GM21360 (cell line): ENCODE results near the gene SIRT2.

Experiments
- ATAC-seq: cut with Tn5 transposase; IDR thresholded peaks from one replicate; pipeline ENCODE4 v1.9.1; 2021; ENCODE audit warnings: mild to moderate bottlenecking, moderate library complexity; ENCODE audit not compliant: unreplicated experiment

The SIRT2 gene

DNA sequence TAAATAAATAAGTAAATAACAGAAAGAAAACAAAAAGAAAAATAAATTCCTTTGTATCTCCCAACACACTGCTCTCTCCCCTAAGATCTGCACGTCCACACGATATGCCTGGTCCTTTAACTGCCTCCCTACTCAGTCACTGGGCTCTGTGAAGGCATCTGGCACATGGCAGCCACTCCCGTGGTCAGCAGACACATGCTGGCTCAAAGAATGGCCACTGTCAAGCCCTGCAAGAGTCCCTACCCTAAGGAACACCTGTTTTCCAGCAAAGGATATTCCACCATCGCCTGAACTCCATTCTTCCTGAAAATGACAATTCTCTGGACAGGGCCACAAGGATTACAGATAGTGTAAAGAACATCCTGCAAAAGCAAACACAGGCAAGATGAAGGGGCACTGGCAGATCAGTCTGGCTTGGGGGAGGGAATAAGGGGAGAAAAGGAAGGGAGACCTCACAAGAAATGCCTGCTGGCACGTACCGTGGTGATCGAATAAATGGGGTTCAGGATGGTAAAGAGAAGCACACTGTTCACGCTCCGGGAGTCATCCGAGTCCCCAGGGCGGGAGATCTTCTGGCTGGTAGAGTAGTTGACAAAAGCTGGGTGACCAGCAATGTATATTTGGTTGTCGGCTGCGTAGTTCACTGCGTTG, 53.9 kb downstream of the SIRT2 start:
- ATAC-seq = no peak

DNA sequence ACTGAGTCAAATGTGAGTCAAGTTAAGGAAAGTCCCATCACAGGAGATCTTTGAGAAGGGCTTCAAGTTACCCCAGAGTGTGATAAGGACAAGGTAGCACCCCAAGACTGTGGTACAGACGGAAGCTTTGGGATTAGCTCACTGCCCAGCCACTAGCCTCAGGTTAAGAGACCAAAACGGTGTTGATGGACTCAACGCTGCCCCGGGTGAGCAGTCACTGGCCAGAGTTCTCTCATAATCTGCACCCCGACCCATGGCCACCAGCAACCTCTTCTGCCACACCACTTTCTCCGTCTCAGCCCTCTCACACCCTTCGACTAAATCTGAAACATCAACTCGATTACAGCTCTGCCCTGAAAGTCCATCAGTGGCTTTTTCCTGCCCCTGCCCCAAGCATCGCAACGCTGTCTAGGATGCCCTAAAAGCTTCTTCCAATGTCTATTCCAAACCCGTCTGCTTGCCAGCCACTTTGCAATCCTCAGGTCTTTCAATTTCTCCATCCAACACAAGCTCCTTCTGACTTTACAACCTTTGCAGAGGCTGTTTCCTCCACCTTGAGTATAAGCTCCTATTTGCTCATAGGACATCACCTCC, 55.2 kb downstream of the SIRT2 start:
- no peak for ATAC-seq

DNA sequence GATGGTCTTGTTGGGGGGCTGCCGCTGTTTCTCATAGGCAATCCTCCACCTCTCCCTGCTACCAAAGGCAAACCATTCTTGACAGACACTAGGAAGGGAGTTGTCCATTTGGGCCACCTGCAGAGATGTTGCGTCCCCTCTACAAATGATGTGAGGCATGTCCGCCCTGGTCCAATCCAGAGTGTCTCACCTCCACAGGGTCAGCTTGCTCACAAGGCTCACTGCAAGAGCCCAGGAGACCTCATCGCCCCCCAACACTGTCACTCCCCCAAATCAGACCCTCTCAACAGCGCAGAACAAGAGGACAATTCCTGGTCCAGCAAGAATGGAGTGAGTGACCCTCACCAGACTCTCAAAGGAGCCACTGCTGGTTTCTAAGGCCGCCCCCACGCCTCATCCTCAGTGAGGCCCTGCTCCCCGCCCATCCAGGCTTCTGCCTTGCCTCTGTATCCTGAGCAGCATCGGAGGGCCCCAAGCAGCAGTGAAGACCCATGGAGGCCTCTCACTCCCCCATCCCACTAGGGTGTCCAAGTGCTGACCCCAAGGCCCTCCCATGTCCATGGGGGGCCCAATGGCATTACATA, 56.2 kb downstream of the SIRT2 start:
- no peak for ATAC-seq

DNA sequence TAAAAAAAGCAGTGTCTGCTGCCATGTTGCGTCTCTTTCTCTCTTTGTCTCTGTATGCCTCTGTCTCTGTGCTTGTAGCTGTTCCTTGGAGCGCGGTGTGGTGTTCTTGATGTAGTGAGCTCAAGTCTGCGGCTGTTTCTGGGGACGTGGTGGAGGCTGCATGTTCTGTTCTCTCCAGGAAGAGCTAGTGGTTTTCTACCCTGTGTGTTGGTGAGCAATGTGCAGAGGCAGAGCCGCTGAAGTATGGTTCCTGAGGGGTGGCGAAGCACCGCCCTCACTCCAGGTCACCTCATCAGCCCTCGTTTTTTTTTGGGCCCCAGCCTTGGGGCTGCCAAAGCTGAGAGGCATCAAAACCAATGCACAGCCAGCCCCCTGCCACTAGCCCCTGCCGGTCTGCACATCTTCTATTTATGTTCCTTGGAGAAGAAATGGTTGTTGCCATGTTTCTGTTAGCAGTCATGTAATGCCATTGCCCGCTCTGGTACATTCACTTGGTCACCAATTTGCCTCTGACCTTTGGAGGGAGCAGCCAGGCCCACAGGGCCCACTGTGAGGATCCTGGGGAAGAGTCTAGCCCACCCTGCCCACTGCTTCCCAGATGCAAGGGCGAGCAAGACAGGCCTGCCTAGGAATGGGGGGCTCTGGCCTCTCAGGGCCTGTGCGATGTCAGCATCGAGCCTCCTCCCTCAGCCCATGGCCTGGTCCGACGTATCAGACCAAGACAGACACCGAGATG, 56.8 kb downstream of the SIRT2 start:
- ATAC-seq = no peak

DNA sequence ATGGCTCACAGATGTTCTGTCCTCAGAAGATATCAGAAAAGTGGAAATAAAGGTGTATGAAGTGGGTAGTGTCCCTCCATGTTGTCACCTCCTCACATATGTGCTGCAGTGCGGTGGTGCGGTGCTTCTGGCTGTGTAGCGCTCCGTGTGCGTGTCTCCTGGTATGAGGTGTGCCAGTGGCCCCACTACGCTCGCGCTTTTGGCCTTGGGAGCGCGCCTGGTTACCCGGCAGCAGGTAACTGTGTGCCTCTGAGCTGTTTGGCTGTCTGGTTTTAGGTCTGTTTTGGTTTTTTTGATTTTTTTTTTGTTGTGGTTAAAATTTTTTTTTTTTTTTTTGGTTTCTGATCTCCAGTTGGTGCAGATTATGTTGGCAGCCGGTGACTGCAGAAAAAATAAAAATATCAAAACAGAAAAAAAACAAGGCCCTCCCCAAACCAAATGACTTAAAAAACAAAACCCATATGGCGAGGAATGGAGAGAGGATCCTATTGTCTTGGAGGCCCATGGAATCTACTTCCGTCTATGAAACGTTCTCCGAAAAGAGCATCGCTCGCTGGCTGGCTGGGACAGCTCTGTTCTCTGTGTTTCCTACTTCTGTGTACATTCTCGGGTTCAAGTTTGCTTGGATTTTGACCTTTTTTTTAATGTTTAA, 57.5 kb downstream of the SIRT2 start:
- ATAC-seq = no peak

DNA sequence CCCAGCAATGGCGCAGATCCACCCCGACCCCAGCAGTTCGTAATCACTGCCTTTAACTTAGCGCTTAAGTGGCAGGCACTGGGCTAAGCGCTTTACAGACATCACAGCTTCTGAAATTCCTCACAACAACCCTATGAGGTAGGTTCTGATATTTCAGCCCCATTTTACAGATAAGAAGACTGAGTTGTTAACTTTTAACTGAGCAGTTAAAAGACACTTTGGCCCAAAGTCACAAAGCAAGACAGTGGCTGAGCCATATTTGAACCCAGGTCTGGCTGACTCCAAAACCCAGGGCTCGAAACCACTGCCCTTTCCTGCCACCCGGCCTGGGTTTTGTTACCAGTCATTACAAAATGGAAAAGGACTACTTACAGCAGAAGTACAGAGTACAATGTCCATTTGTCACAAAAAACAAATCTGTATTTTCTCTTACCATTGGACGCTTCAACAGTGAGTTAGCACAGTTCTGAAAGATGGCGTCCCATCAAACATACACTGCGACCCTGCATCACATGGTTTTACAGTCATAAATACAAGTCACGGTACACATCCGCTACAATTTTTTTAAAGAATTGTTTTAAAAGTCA, 58.1 kb downstream of the SIRT2 start:
- no peak for ATAC-seq

DNA sequence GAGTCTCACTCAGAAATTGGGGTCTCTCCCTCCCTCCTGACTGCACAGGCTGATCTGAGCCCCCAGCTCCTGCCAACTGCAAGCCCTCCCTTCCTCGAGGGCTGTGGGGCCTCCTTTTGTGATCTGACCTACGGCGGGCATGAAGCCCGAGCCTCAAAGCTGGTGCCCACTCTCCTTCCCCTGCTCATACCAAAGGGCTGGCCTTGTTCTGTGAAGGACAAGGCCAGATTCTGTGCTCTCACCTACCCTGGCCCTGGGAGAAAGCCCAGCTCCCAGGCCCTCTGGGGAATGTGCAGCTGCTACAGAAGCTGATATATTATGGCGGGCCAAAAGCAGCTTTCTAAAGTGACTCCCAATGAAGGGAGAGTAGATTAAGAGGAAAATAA, 58.8 kb downstream of the SIRT2 start:
- ATAC-seq = no peak

DNA sequence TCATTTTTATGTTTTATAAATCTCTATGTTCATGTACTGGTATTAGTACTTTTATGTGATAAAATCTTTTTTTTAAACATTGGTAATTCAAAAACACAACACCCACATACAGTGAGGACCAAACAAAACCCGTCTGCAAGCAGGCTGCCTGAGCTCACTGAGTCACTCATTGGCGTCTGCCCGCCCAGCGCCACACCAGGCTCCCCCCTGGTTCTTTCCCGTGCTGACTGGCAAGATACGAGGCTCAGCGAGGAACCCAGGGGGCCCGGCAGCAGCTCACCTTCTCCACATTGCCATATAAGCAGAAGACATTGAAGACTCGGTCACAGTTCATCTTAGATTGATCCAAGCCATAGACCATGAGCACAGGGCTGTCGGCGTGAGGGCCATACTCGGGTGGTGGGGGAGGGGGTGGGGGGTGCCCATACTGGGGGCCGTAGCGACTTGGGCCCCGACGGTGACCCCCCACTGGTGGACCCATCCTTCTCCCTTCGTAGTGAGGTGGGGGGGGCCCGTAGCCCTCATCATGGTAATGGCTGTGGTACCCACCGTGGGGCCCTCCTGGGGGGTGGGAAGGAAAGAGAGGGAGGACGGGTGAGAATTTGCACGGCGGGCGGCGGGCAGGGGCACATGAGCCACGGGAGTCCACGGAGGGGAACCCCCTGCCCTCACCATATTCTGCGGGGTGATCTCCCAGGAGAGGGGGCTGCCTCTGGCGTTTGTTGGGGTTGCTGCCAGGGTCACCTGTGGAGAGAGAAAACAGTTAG, 59.4 kb downstream of the SIRT2 start:
- ATAC-seq = no peak

DNA sequence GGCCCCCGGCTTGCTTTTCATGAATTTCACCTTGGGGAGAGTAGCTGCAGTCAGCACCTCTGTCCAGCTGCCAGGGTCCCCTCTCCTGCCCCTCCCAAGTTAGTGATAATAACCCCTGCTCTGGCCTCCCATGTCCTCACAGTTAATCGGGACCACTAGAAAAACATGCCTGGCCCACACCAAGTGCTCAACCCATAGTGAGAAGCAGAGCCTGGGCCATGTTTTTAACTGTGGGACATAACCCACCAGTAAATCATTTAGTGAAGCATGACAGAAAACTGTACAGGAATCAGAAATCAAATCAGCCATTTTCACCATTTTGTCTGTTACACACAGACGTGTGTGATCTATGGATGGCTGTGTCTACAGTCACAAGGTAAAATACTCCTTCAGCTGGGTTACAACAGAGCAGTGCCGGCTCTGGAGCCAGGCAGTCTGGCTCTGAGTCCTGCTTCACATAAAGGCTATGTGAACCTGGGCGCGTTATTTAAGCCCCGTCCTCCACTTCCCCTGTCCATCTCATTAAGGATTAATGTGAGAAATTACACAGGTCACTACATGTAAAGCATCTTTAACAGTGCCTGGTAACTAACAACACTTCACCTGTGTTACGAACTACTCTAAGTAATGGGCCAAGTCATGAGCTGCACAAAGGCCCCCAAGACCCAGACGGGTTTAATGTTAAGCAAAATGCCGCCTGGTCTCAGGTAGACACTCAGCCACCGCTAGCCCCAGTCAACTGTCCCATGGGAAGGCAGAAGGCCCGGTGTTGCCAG, 60.2 kb downstream of the SIRT2 start:
- no peak for ATAC-seq

DNA sequence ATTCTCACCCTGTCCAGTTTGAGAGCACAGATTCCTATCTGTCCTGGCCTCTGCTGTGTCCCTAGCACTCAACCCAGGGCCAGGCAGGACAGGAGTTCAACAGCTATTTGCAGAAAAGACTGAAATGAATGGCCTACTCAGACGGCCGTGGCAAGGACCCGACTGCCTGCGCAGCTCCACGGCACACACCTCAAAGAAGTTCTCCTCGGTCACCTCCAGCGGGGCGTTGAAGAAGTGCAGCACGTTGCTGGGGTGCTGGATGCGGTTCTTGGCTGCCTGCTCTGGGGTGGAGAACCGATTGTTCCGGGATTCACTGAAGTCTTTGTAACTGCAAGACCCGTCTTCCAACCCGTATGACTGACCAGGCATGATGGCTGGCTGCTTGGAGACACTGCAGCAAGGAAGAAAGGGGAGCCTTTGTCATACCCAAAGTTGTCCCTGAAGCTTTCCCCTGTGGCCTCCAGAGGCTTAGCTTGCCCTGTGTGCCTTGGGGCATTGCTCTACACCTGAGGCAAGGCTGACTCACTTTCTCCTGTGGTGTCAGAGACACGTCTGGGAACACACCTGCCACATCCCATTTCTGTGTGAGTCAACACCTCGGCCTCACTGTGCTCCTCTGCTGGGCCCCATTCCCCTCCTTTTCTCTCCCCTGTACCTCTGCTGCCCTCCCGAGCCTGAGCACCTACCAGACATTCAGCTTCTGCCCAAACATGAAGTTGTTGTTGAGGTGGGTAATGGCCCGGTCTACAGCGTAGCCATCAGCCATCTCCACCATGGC, 61.0 kb downstream of the SIRT2 start:
- no peak for ATAC-seq

DNA sequence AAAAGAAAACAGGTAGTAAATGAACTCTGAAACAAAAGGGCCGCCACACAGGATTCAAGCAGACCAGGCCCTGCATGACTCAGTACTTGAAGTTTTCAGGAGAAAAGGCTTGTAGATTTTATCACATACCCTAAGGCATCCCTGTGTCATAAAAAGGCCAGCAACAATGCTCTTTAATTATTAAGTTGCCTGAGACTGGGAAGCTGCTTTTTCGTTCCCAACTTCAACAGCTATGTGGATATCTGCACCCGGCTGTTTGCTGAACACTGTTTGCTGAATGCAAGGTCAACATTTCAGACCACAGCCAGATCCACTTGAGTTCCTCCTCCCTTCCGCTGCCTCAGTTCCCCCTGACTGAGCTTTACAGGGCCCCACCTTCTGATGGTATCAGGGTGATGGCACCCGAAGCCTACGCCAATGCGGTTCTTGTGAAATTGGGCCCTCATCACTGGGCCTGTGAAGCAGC, 61.7 kb downstream of the SIRT2 start:
- no peak for ATAC-seq

DNA sequence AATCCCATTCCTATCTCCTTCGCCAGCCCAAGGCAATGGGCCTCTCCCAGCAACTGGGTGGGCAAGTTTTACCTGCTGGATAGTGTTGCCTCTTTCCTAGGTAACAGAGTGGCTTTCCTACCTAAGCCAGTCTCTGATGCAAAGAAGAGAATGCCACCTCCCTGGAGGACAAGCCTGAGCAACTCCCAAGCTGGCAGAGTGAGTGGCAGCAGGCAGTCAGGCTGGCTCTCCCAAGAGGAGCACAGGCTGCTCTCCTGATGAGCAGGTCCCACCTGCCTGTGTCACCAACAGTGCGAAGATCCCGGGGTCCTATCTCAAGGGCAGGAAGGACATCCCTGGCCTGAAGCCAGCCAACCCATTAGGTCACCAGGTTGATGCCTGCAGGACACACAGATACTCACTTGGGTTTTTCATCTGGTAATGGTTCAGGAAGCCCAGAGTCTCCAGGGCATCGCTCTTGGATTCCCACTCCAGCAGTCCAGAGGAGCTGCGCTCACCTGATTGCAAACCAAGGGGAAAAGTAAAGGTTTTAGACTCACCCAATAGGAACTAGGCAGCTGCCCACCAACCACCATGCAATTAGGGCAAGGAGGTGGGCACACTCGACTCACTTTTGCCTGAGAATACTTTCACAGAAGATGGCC, 62.3 kb downstream of the SIRT2 start:
- no peak for ATAC-seq

DNA sequence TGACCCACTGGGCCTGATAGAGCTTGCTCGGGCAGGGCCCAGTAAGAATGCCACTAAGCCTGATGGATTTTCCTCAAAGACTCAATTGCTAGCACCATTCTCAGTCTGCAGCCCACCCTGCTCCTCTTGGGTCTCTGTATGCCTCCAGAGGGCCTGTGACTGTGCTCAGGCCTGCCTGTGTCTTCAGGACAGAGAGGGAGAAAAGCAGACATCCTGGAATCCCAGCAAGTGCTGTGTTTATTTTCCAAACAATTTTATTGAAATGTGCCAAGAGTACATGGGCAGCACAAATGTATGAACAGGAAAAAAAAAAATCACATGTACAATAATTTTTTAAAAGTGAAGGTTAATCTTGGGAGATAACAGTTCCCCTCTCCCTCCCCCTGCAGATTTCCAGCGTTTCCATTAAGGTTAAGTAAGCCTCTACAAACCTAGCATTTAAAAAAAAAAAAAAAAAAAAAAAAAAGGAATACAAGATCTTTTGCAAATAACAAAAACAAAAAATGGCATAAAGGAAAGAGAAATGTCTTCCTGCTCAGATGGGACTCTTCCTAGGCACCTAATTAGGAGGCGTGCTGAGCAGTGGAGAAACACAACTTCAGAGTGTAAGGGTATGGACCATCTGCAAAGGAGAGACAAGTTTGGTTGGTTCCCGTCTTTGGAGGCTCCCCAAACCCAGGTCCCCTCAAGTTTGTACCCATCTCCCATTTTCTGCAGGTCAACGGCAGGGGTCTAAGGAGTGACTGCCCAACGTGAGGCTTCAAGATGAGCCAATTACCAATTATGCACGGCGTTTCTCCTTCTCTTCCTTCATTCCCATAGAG, 63.0 kb downstream of the SIRT2 start:
- no peak for ATAC-seq

DNA sequence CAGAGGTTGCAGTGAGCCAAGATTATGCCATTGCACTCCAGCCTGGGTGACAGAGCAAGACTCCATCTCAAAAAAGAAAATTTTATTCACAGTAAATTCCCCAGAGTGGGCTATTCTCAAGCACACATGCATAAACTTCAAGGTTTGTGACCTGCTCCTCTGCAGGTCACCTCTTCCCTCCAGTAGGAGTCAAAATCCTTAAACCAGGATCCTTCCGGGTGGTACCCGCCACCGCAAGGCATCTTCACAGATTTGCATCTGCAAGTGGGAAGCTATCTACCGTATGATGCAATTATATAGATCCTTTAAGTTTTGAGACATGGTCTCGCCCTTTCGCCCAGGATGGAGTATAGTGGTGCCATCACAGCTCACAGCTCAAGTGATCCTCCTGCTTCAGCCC, 64.8 kb downstream of the SIRT2 start:
- ATAC-seq = no peak

DNA sequence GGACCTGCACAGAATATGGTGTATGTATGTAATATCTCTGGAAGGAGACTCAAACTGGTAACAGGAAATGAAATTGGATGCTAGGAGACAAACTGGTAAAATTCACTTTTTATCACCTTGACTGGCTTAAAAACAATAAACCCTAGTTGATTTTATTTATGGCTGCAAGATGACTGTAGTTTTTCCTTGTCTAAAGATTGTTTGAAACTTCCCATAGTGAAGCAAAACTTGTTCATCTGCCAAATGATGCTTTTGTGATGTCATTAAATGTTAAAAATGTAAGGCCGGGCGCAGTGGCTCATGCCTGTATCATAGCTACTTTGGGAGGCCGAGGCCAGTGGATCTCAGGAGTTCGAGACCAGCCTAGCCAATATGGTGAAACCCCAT, 65.3 kb downstream of the SIRT2 start:
- ATAC-seq = no peak

DNA sequence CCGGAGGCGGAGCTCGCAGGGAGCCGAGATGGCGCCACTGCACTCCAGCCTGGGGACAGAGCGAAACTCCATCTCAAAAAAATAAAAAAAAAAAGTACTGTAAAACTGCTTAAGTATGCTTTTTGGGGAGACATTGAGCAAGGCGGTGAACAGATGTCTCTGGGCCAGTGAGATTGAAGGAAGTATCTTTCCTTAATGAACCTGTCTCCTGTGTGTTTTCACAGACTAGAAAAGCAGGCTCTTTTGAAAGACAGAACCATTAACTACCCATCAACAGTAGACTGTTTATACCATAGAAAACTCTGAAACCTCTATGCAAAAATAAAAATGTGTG, 66.4 kb downstream of the SIRT2 start:
- ATAC-seq = no peak

DNA sequence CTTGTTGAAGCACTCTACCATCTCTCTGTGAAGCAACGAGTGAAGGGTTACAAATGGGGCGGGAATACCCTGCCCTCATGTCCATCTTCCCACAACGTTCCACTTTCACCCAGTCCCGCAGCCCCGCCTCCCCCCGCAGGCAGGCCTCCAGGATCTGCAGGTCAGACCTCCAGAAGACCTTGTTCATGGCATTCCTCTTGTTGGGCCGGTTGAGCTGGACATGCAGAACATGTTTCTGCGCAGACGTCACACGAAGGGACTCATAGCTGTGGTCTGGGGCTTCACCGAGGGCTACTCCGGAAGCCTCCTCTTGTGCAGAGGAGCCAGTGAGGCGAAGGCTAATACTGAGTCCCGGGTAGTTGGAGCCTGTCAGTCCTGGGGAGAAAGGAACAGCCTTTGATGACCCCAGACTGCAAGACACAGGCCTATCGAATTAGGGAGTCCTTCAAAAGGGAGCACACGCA, 68.2 kb downstream of the SIRT2 start:
- ATAC-seq = peak; percentile 34
